Measurements from ENCODE around the gene TRPM4.

Gene TRPM4

DNA sequence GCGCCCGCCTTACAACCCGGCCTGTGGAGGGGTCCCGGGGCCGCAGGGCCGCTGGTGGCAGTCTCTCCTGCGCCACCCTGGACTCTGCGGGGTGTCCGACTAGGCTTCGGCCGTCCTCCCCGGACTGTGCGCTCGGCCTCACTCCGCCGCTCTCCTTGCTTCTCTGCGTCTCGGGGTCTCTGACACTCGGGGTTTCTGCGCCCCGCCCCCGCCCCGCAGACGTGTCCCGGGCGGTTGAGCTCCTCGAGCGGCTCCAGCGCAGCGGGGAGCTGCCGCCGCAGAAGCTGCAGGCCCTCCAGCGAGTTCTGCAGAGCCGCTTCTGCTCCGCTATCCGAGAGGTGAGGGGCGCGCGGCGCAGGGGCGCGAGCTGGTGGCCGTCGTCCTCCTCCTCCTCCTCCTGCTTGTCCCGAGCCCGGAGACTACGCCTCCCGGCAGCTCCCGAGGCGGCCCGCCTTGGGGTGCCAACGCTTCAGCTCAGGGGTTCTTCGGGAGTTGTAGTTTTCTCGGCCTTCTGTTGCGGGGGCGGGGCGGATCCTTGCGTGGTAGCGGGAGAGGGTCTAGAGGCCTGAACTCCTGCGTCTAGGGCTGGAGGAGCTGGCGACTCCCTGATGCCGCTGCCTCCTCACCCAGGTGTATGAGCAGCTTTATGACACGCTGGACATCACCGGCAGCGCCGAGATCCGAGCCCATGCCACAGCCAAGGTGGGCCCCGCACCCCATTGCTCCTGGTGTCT lies 42.8 kb upstream of the TRPM4 start:
- peaks cover 15% of the 10 kb centered on the region for H3K79me2 ChIP-seq (ENCODE audit: insufficient read depth, low read length)
- H3K4me1 ChIP-seq (ENCODE audit: insufficient read depth, low read length), result peaks cover 50% of the 10 kb centered on the region
- peak overlapping the region; percentile 44 to 65; a peak in 3 of 4 replicates for H3K4me3 ChIP-seq (ENCODE audit: low read depth in 1 of 2, low read length in 2 of 2)
- H3K27ac ChIP-seq (ENCODE audit: low read length), result peak overlapping the region; percentile 59
- peaks cover 7% of the 10 kb centered on the region for H4K20me1 ChIP-seq (ENCODE audit: insufficient read depth, low read length)
- H3K4me2 ChIP-seq (ENCODE audit: insufficient read depth, low read length), result peak overlapping the region; percentile 96
- H3K9me3 ChIP-seq (ENCODE audit: insufficient read depth, low read length, severe bottlenecking), result no peaks in the 10 kb centered on the region
- ATAC-seq (ENCODE audit: insufficient read depth, low read depth), result peak; percentile 10
- no peaks in the 10 kb centered on the region for H3K27me3 ChIP-seq (ENCODE audit: insufficient read depth, low read length, poor library complexity)
- H2AFZ ChIP-seq (ENCODE audit: low read depth, low read length), result peak overlapping the region; percentile 95
- peaks cover 7% of the 10 kb centered on the region for H3K36me3 ChIP-seq (ENCODE audit: insufficient read depth, low read length)
- TF ChIP-seq, protein P1, sequence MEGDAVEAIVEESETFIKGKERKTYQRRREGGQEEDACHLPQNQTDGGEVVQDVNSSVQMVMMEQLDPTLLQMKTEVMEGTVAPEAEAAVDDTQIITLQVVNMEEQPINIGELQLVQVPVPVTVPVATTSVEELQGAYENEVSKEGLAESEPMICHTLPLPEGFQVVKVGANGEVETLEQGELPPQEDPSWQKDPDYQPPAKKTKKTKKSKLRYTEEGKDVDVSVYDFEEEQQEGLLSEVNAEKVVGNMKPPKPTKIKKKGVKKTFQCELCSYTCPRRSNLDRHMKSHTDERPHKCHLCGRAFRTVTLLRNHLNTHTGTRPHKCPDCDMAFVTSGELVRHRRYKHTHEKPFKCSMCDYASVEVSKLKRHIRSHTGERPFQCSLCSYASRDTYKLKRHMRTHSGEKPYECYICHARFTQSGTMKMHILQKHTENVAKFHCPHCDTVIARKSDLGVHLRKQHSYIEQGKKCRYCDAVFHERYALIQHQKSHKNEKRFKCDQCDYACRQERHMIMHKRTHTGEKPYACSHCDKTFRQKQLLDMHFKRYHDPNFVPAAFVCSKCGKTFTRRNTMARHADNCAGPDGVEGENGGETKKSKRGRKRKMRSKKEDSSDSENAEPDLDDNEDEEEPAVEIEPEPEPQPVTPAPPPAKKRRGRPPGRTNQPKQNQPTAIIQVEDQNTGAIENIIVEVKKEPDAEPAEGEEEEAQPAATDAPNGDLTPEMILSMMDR (IDR thresholded peaks at IDR 0.05; ENCODE audit: borderline replicate concordance, extremely low read depth, low read length, poor library complexity, severe bottlenecking), result no peak
- TF ChIP-seq EZH2 (IDR thresholded peaks at IDR 0.05; ENCODE audit: borderline replicate concordance, low read depth, low read length, severe bottlenecking), result no peak
- peak; percentile 71 for DNase-seq
- peak overlapping the region; percentile 69 for H3K9ac ChIP-seq (ENCODE audit: low read depth, low read length)

DNA sequence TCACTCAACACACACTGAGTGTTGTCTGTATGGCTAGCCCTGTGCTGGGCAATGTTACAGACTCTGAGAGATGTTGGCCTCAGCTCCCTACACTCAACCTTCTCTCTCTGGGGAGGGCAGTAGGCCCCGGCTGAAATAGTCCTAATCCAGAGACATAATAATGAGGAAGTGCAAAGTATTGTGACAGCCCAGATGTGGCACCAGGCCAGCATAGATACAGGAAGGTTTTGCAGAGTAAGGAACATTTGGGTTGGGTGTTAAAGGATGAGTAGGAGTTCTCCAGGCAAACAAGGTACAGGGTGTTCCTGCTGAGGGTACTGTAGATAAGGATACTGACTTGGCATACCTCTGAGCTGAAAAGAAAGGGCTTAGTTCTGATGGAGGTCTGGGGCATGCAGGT lies 41.0 kb upstream of the TRPM4 start:
- Histone ChIP-seq H3K79me2 (ENCODE audit: insufficient read depth, low read length) (peaks cover 22% of the 10 kb centered on the region), H3K9me3 (ENCODE audit: insufficient read depth, low read length, severe bottlenecking) (no peaks in the 10 kb centered on the region), H3K27me3 (ENCODE audit: insufficient read depth, low read length, poor library complexity) (no peaks in the 10 kb centered on the region), H3K4me1 (ENCODE audit: insufficient read depth, low read length) (peaks cover 62% of the 10 kb centered on the region), H3K4me2 (ENCODE audit: insufficient read depth, low read length) (no peak overlapping the region), H3K27ac (ENCODE audit: low read length) (no peak overlapping the region), H3K36me3 (ENCODE audit: insufficient read depth, low read length) (peaks cover 5% of the 10 kb centered on the region), H4K20me1 (ENCODE audit: insufficient read depth, low read length) (peaks cover 6% of the 10 kb centered on the region), H3K9ac (ENCODE audit: low read depth, low read length) (no peak overlapping the region), H3K4me3 (ENCODE audit: low read depth in 1 of 2, low read length in 2 of 2) (no peak overlapping the region), H2AFZ (ENCODE audit: low read depth, low read length) (no peak overlapping the region)
- DNase-seq, result no peak
- no peak for ATAC-seq (ENCODE audit: insufficient read depth, low read depth)
- TF ChIP-seq EZH2 (IDR thresholded peaks at IDR 0.05; ENCODE audit: borderline replicate concordance, low read depth, low read length, severe bottlenecking), result no peak
- TF ChIP-seq, protein P1 (IDR thresholded peaks at IDR 0.05; ENCODE audit: borderline replicate concordance, extremely low read depth, low read length, poor library complexity, severe bottlenecking), result no peak

DNA sequence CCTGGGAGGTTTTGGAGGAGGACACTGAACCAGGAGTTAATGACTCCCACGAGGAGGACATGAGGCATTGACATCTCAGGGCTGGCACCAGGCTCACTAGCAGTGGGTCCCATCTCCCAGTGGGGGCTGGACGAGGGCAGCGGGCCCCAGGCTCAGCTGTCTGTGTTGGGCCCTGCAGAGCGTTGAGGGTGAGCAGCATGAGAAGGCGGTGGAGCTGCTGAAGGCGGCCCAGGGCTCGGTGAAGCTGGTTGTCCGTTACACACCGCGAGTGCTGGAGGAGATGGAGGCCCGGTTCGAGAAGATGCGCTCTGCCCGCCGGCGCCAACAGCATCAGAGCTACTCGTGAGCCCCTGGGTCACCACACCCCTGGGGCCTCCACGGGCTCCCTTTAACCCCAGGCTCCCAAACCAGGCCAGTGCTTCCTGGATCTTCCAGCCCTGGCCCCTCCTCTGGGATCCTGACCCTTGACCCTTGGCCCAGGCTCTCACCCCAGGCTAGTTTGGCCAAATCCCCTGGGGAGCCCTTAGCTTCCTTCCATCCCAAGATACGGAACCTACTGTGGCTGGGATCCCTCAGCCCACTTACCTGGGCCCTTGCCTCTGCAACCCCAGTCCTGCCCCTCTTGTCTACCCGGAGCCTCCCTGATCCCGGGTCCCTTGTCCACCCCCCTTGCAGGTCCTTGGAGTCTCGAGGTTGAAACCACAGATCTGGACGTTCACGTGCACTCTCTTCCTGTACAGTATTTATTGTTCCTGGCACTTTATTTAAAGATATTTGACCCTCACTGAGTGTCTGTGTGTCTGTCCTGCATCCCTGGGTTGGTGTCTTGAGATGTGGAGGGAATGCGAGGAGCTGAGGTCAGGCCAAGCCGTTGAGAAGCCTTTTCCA lies 39.7 kb upstream of the TRPM4 start:
- peak overlapping the region; percentile 90 for H2AFZ ChIP-seq (ENCODE audit: low read depth, low read length)
- H3K4me1 ChIP-seq (ENCODE audit: insufficient read depth, low read length), result peaks cover 61% of the 10 kb centered on the region
- H3K4me3 ChIP-seq (ENCODE audit: low read depth in 1 of 2, low read length in 2 of 2), result peak overlapping the region; percentile 49 to 89
- H3K9me3 ChIP-seq (ENCODE audit: insufficient read depth, low read length, severe bottlenecking), result no peaks in the 10 kb centered on the region
- H3K36me3 ChIP-seq (ENCODE audit: insufficient read depth, low read length), result peaks cover 5% of the 10 kb centered on the region
- TF ChIP-seq, protein P1 (IDR thresholded peaks at IDR 0.05; ENCODE audit: borderline replicate concordance, extremely low read depth, low read length, poor library complexity, severe bottlenecking), result no peak
- no peak for TF ChIP-seq EZH2 (IDR thresholded peaks at IDR 0.05; ENCODE audit: borderline replicate concordance, low read depth, low read length, severe bottlenecking)
- peak overlapping the region; percentile 93 for H3K27ac ChIP-seq (ENCODE audit: low read length)
- DNase-seq (no peak), ATAC-seq (ENCODE audit: insufficient read depth, low read depth) (no peak)
- peak overlapping the region; percentile 93 for H3K4me2 ChIP-seq (ENCODE audit: insufficient read depth, low read length)
- peak overlapping the region; percentile 84 for H3K9ac ChIP-seq (ENCODE audit: low read depth, low read length)
- peaks cover 22% of the 10 kb centered on the region for H3K79me2 ChIP-seq (ENCODE audit: insufficient read depth, low read length)
- H4K20me1 ChIP-seq (ENCODE audit: insufficient read depth, low read length), result peaks cover 6% of the 10 kb centered on the region
- H3K27me3 ChIP-seq (ENCODE audit: insufficient read depth, low read length, poor library complexity), result no peaks in the 10 kb centered on the region

All from DND-41 (cell line).